GM19397 (cell line): Measurements from ENCODE around the gene GPR142.
"Not testable (repeated sequence)": the region's sequence is repeated elsewhere in the genome, so short reads cannot be mapped to it uniquely, and the experiment has no call there.

Experiments used
- ATAC-seq: cut with Tn5 transposase; IDR thresholded peaks from one replicate; pipeline ENCODE4 v1.9.1; 2021; ENCODE audit warnings: mild to moderate bottlenecking, moderate library complexity; ENCODE audit not compliant: unreplicated experiment

GPR142 gene

GRCh38 chr17:74390680-74391653 is 23.7 kb downstream of the GPR142 start:
- no peak for ATAC-seq

GRCh38 chr17:74391771-74392170 is 24.5 kb downstream of the GPR142 start:
- ATAC-seq, result no peak

- ATAC-seq, result no peak
These were observed 25.5 kb downstream of the GPR142 start for GRCh38 chr17:74392848-74393247.

- ATAC-seq, result no peak
These were observed 26.1 kb downstream of the GPR142 start for GRCh38 chr17:74393346-74393942.

GRCh38 chr17:74394275-74394950 is 27.1 kb downstream of the GPR142 start:
- ATAC-seq, result no peak

- no peak for ATAC-seq
These were observed 27.7 kb downstream of the GPR142 start for GRCh38 chr17:74394977-74395376.

- no peak for ATAC-seq
These were observed 29.3 kb downstream of the GPR142 start for GRCh38 chr17:74396567-74396966.

- no peak for ATAC-seq
These were observed 34.7 kb downstream of the GPR142 start for GRCh38 chr17:74402048-74402447.

- no peak for ATAC-seq
These were observed 36.3 kb downstream of the GPR142 start for GRCh38 chr17:74403512-74404137.

GRCh38 chr17:74404218-74404617 is 36.9 kb downstream of the GPR142 start:
- ATAC-seq, result no peak

GRCh38 chr17:74404789-74405188 is 37.5 kb downstream of the GPR142 start:
- no peak for ATAC-seq

GRCh38 chr17:74405311-74405710 is 38.0 kb downstream of the GPR142 start:
- not testable (repeated sequence) for ATAC-seq

- no peak for ATAC-seq
These were observed 40.1 kb downstream of the GPR142 start for GRCh38 chr17:74407384-74407783.

- ATAC-seq, result no peak
These were observed 41.0 kb downstream of the GPR142 start for GRCh38 chr17:74408262-74408661.

GRCh38 chr17:74408815-74409214 is 41.5 kb downstream of the GPR142 start:
- ATAC-seq, result no peak

- ATAC-seq, result no peak
These were observed 42.7 kb downstream of the GPR142 start for GRCh38 chr17:74410001-74410443.

- no peak for ATAC-seq
These were observed 45.3 kb downstream of the GPR142 start for GRCh38 chr17:74412581-74412980.

- ATAC-seq, result no peak
These were observed 46.2 kb downstream of the GPR142 start for GRCh38 chr17:74413491-74413890.

- no peak for ATAC-seq
These were observed 47.2 kb downstream of the GPR142 start for GRCh38 chr17:74414510-74414909.

- no peak for ATAC-seq
These were observed 48.5 kb downstream of the GPR142 start for GRCh38 chr17:74415608-74416396.
